Breast epithelium (tissue), 3 donors: ENCODE results near the gene IFT88.

Experiments used
- CTCF ChIP-seq, 3 donors: fragments of 450-650 bp; IDR thresholded peaks; one replicate each; pipeline ENCODE4 v1.5.1; 2016 to 2017; ENCODE audit warnings: antibody characterized with exemption in 3 of 3, mild to moderate bottlenecking in 3 of 3, moderate library complexity in 3 of 3
- POLR2A ChIP-seq: fragments of 450-650 bp; IDR thresholded peaks from one replicate; pipeline ENCODE4 v1.6.1; 2016; ENCODE audit warnings: antibody characterized with exemption, mild to moderate bottlenecking, moderate library complexity

DNA sequence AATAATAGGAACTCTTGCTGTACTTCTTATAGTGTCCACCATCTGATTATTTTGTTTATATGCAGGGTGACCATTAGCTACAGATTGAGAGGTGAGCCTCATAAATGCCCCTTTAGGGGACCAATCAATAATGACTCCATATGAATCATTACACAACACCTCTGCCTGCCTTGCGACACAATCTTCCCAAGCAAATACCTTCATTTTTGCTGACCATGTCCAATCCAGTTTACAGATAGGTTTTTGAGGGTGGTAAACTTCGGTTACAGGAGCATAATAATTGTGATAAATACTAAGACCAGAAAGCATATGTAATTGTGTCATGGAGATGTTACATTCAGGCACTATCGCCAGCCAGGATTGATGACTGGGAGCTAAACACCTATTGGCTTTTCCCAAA lies 112.9 kb downstream of the IFT88 start:
- TF ChIP-seq POLR2A, result no peak
- TF ChIP-seq CTCF (IDR thresholded peaks at IDR 0.05), result no peak
